Measurements from ENCODE around the gene MOB2. TPM values are rescaled to one million over a fixed set of nuclear protein-coding genes. Genes with fewer than 3 reads are reported as not detected.

MOB2 gene
- total RNA-seq, 1 experiment from 2014 or later: 11.3 TPM

DNA sequence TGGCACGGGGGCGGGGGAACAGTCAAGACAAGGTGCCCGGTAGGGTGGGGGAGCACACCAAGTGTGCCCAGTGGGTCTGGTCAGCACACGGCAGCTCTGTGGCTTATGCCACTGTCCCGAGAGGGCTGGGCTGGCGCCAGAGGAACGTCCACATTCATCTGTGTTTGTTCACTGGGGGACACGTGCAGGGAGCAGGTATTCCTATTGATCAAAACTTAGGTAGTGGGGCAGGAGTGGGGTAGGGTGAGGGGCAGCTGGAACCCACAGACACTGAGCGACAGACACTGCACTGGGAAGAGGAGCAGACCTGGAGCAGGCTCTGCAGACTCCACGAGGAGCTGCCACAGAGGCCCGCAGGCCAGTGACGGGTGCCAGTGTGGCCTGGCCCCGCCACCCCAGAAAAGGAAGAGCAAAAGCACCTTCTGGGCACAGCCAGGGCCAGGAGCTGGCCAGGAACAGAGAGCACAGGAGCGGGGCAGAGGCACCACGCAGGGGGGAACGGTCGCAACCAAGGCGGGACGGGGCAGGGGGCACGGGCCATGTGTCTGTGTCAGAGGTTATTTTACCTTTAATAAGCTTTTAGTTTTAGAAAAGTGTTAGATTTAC lies 2.1 kb upstream of the MOB2 start:
- Histone ChIP-seq H3K36me3 (no peaks in the 10 kb centered on the region), H3K27ac (no peak overlapping the region), H3K4me3 (no peak overlapping the region), H3K9me3 (replicated peaks) (no peaks in the 10 kb centered on the region), H3K4me1 (no peaks in the 10 kb centered on the region), H3K27me3 (no peaks in the 10 kb centered on the region)
- DNase-seq: no peak

DNA sequence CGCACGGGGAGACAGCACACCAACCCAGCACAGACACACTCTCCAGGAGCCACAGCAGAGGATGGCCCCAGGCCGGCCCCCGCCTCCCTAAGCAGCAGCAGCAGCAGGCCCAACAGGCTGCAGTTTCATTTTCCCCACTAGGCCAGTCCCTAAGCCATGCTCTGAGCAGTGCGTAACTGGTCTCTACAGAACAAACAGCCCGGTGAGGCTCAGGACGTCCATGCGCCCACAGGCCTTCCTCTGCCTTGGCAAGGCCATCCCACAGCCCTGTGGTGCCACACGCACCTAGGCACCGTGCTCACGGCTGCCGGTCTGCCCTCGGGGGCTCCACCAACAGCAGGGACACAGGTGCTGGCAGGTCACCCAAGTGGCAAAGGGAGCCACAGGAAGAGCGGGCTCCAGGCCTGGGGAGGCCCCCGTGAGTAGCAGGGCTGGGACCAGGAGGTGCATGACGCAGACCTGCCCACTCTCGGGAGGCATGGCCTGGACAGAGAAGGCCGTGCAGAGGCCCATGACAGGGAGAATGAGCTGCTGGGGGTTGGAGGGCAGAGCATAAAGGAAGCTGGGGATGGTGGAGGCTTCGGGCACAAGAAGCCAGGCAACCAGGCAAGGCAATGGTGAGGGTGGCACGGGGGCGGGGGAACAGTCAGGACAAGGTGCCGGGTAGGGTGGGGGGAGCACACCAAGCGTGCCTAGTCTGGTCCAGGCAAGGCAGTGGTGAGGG lies 1.4 kb upstream of the MOB2 start:
- DNase-seq: no peak
- Histone ChIP-seq H3K27me3 (no peaks in the 10 kb centered on the region), H3K27ac (no peak overlapping the region), H3K4me1 (no peaks in the 10 kb centered on the region), H3K9me3 (replicated peaks) (no peaks in the 10 kb centered on the region), H3K36me3 (no peaks in the 10 kb centered on the region), H3K4me3 (no peak overlapping the region)

DNA sequence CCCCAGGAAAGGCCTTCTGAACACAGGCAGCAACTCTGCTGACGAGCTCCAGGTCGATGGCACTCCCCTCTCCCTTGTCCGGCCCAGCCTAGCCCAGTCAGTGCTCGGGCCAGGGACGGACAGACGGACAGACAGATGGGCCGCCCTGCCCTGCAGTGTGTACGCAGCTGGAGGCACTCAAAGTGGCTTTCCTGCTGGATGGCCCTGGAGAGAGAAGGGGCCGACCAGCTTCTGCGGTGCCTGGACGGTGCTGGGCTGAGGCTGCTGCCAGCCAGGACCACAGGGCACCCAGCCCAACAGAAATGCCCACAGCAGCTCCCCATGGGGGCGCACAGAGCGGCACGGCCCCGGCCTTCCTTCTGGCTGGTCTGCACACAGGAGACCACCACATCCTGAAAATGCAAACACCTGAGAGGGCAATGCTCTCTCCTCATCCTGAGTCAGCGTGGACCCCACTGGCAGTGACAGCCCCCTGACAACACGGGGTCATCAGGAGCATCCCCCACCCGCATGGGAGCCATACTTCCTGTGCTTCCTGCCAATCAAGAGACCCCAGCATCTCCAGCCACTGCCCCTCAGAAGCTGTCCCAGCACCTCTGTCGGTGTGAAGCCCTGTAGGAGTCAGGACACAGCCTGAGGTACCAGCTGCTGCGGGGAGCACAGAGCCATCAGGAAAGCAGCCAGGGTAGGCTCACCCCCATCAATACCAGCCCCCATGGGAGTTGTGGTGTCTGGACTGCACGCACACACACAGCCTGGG lies 692 bp upstream of the MOB2 start:
- Histone ChIP-seq H3K27ac (no peak overlapping the region), H3K4me3 (no peak overlapping the region), H3K27me3 (no peaks in the 10 kb centered on the region), H3K4me1 (no peaks in the 10 kb centered on the region), H3K36me3 (no peaks in the 10 kb centered on the region), H3K9me3 (replicated peaks) (no peaks in the 10 kb centered on the region)
- no peak for DNase-seq

DNA sequence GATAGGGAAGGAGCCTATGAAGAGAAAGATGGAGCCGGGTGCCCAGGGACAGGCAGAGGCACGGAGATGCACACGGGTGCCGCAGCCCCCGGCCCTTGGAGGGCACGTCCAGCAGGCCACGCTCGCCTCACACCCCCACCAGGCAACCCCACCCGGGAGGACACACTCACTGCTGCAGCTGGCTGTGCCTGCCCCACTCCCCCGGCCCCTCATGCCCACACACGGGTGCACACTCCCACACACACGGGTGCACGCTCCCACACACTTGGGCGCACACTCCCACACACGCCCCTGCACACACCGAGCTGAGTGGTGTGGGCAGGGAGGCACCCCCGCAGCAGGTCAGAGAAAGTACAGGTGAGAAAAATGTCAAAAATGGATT lies 1.1 kb downstream of the MOB2 start:
- Histone ChIP-seq H3K4me3 (no peak overlapping the region), H3K4me1 (no peaks in the 10 kb centered on the region), H3K27ac (no peak overlapping the region), H3K9me3 (replicated peaks) (no peaks in the 10 kb centered on the region), H3K27me3 (no peaks in the 10 kb centered on the region), H3K36me3 (no peaks in the 10 kb centered on the region)
- no peak for DNase-seq

DNA sequence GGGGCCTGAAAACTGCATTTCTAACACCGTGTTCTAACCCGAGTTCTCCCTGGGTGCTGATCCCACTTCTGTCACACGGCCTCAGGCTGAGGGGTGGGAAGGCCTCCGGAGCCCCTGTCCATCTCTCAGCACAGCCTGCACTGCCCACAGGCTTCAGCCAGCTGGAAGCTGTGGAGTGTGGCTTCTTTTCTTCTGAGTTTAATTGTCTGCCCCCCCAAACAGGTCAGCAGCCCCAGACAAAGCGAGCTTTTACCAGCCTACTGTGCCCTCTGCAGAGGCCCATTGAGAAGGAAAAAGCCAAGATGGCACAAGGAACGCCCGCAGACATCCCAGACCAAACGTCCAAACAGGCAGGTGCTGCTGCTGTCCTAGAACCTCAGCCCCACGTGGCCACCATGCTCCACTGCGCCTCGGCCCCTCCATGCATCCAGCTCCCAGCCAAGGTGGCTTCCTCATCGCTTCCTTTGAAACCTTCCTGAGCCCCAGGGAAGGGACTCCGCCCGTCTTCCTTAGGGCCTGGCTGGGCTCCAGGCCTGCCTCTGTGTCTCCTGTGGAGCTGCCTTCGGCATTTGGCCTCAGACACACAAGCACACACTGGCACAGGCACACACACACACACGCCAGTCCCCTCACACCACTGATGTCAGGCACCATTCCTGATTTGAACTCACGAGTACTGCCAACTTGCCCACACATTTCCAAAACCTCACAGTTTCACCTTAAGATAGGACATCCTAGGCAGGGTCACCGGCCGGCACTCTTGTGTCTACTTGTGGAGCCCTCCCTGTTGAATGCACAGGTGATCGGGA lies 1.7 kb downstream of the MOB2 start:
- Histone ChIP-seq H3K36me3 (no peaks in the 10 kb centered on the region), H3K9me3 (replicated peaks) (no peaks in the 10 kb centered on the region), H3K27ac (no peak overlapping the region), H3K4me1 (no peaks in the 10 kb centered on the region), H3K27me3 (no peaks in the 10 kb centered on the region), H3K4me3 (no peak overlapping the region)
- no peak for DNase-seq

DNA sequence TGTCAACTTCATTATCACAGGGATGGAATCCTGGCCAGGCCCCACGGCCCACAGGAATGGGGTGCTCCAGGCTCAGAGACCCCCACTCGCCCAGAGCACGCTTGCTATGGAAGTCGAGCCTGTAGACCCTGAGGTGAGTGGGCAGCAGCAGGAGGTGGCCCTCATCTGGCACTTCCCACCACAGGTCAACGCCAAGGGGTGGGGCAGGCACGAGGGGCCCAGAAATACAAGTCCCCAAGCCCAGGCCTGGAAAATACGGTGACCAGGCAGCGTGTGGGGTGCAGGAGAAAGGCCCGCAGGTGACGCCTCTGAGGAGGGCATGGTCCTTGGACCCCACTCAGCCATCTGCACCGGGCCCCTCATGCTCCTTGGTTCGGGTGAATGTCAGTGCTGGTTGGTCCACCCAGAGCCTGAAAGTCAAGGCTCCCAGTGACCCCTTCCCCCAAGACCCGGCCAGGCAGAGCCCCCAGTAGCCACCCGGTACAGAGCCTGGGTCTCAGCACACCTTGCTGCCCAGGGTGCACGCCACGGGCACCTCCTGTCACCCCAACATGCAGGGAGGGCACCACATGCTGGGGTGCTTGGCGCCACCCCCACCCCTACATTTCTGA lies 2.4 kb downstream of the MOB2 start:
- DNase-seq: no peak
- Histone ChIP-seq H3K4me3 (no peak overlapping the region), H3K36me3 (no peaks in the 10 kb centered on the region), H3K27me3 (no peaks in the 10 kb centered on the region), H3K9me3 (replicated peaks) (no peaks in the 10 kb centered on the region), H3K4me1 (no peaks in the 10 kb centered on the region), H3K27ac (no peak overlapping the region)

DNA sequence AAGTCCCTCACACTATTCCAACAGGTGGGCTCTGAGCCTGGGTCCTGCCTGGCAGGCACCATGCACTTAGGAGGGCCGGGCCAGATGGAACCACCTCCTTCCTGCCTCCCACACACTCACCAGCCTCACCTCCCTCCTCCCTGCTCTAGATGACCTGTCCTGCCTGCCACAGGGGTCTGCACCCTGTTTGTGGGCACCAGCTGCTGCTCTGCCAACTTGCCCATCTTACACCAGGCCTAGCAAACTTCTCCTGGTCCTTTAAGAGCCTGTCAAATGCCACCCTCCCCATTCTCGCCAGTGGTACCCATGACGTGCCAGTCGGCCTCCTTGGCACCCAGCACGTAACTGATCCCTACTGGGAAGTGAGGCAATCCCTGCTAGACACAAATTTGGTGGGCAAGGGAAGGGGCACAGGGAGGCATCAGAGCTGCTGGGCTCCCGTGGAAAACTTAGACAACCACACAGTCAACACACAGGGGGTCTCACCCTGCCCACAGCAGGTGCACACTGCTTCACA lies 3.1 kb downstream of the MOB2 start:
- no peaks in the 10 kb centered on the region for H3K4me1 ChIP-seq
- H3K36me3 ChIP-seq: no peaks in the 10 kb centered on the region
- H3K27ac ChIP-seq: no peak overlapping the region
- H3K9me3 ChIP-seq (replicated peaks): no peaks in the 10 kb centered on the region
- H3K4me3 ChIP-seq: no peak overlapping the region
- DNase-seq: no peak
- no peaks in the 10 kb centered on the region for H3K27me3 ChIP-seq

DNA sequence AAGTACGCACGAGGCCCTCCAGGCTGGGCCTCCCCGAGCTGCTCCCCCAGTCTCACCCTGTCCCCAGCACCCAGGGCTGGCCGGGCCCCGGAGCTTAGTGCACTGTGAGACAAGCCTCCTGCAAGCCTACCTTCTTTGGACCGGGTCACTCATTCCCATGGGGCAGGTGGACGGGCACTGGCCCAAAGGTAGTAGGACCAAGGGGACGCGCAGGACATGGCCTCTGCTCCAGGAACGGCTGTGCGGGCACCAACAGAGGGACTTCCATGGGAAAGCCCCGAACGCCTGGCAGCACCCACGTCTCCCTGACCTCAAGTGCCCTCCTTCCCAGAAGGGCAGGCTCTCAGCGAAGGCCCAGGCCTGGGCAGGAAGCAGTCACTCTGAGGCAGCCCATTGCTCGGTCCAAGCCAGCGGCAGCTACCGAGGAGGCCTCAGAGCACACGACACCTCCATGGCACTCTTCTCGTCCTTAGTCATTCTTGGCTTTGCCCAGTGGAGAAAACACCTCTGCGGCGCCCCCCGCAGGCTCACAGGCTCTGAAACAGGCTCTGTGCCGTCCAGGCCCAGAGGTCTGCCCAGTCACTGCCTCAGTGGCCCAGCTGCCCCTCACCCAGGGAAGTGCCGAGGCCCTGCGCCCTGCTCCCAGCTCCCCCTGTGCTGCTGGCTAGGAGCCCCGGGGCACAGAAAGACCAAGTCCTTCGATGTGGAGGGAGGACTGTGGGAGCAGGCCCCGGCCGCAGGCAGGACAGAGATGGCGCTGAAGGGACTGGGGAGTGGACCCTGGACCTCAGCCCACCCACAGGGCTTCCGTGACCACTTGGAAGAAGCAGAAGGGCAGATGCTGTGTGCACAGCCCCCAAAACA lies 3.8 kb downstream of the MOB2 start:
- Histone ChIP-seq H3K36me3 (no peaks in the 10 kb centered on the region), H3K27ac (no peak overlapping the region), H3K4me3 (no peak overlapping the region), H3K27me3 (no peaks in the 10 kb centered on the region), H3K4me1 (no peaks in the 10 kb centered on the region), H3K9me3 (replicated peaks) (no peaks in the 10 kb centered on the region)
- no peak for DNase-seq

DNA sequence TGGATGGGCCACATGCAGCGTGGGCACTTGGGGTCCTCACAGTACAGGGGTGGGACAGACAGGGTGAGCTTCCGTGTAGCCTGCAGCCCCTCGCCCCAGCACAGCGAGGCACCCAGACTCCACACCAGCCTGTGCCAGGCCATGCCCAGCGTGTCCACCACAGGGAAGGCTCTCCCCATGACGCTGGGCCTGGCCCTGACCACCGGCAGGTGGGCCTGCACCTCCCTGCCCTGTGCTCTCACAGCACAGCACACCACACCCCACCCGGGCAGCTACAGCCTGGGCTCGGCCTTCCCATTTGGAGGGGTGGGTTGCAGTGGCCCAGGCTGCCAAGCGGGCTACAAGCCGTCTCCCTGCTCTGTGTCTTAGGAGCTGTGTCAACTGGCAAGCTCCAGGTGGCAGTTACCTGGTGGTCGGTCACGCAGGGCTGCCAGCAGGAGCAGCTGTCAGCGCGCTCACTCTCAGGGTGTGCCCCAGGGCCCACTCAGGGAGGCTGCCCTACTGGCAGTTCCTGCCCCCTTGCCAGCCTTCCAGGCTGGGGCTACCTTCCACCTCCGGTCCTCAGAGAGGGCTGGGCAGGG lies 4.6 kb downstream of the MOB2 start:
- no peak overlapping the region for H3K27ac ChIP-seq
- H3K27me3 ChIP-seq: no peaks in the 10 kb centered on the region
- no peaks in the 10 kb centered on the region for H3K36me3 ChIP-seq
- no peaks in the 10 kb centered on the region for H3K4me1 ChIP-seq
- no peak for DNase-seq
- H3K4me3 ChIP-seq: no peak overlapping the region
- no peaks in the 10 kb centered on the region for H3K9me3 ChIP-seq (replicated peaks)

DNA sequence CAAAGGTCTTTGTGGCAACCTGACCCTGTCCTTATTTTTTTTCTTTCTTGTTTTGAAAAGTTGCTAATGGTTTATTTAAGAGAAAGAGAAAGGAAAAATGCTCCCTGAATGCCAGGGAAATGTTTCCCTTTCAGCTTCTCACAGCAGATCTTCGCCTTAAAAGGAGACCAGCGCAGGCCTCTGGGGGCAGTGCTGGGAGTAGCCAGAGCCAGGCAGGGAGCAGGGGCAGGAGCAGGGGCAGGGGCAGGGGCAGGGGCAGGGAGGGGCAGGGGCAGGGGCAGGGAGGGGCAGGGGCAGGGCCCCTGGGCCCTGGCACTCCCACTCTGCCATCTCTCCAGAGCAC lies 5.1 kb downstream of the MOB2 start:
- Histone ChIP-seq H3K4me3 (no peak overlapping the region), H3K36me3 (no peaks in the 10 kb centered on the region), H3K27me3 (no peaks in the 10 kb centered on the region), H3K27ac (no peak overlapping the region), H3K9me3 (replicated peaks) (no peaks in the 10 kb centered on the region), H3K4me1 (no peaks in the 10 kb centered on the region)
- DNase-seq: no peak

DNA sequence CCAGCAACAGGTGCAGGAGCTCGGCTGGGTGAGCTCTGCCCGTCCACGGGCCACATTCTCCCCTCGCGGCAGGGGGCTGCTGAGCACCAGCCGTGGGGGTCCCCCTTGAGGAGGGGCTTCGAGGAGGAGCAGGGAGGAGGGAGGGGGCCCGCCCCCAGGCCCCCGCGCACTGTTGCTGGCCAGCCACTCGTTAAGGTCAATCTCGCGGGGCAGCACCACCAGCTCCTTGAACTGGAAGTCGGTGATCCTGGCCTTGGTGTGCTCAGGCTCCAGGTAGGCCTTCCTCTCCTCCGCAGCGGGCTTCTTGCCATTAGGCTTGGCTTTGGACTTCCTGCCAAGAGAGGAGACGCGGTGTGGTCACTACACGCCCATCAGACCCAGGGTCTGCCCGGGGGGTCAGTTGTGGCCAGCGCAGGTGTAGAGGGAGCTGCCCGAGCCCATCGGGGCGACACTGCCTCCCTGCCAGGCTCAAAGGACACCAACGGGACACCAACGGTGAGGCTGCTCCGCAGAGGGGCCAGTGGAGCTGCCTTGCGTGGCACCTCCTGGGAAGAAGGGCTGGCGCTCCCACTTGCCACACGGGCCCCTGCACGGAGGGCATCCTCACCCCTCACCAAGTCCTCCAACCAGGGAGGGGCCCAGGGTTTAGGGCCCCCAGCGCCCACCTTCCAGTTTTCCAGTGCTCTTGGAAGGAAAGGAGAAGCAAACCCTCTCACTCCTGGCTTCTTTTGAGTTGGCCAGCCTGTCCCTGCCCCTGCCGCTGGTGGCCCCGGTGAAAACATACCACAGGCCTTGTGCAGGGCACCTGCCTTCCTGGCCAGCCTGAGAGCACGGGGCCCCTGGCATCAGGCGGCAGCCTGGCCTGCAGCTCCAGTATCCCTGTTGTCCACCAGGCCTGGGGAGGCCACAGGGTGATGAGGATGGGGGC lies 5.8 kb downstream of the MOB2 start:
- Histone ChIP-seq H3K4me1 (no peaks in the 10 kb centered on the region), H3K27me3 (no peaks in the 10 kb centered on the region), H3K4me3 (no peak overlapping the region), H3K9me3 (replicated peaks) (no peaks in the 10 kb centered on the region), H3K27ac (no peak overlapping the region), H3K36me3 (no peaks in the 10 kb centered on the region)
- no peak for DNase-seq

DNA sequence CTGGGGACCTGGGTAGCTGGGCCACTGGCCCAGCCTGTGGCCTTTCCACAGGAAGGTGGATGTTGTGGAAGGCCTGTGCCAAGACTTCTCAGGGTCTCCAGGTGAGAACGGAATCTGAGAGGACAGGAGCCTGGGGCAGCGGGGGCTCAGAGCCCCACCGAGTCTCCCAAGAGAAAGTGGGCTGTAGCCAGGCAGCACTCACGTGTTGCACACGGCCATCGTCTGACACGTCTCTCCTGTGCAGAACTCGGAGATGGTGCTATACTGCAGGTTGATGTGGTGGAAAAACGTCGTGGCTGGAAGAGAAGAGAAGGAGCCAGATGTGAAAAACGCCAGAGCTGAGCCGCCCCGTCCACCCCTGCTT lies 6.4 kb downstream of the MOB2 start:
- no peak overlapping the region for H3K4me3 ChIP-seq
- H3K27me3 ChIP-seq: no peaks in the 10 kb centered on the region
- no peak overlapping the region for H3K27ac ChIP-seq
- DNase-seq: no peak
- no peaks in the 10 kb centered on the region for H3K36me3 ChIP-seq
- no peaks in the 10 kb centered on the region for H3K4me1 ChIP-seq
- H3K9me3 ChIP-seq (replicated peaks): no peaks in the 10 kb centered on the region

DNA sequence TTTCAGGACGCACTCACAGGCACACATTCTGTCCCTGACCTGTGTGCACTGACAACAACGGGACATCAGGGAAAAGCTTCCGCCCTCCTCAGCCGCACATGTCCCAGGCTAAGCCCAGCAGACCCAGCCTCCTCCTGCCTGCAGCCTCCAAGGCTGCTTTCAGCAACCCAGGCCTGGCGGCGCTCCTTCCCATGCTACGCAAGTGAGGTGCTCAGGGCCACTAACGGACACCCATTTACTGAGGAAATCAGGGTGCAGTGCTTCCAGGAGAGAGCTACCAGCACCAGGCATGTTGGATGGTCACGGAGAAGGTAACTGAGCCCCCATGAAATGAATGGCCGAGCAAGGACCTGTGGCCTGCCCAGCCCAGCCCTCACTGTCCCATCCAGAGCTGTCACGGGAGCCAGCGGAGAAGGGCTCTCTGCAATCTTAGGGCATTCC lies 6.9 kb downstream of the MOB2 start:
- Histone ChIP-seq H3K9me3 (replicated peaks) (no peaks in the 10 kb centered on the region), H3K4me1 (no peaks in the 10 kb centered on the region), H3K4me3 (no peak overlapping the region), H3K27ac (no peak overlapping the region), H3K27me3 (no peaks in the 10 kb centered on the region), H3K36me3 (no peaks in the 10 kb centered on the region)
- DNase-seq: no peak
